HG02610 (cell line): ENCODE results near the gene MAL.

Source experiments
- ATAC-seq: cut with Tn5 transposase; IDR thresholded peaks from one replicate; pipeline ENCODE4 v1.9.1; 2021; ENCODE audit warnings: mild to moderate bottlenecking, moderate library complexity; ENCODE audit not compliant: unreplicated experiment

The MAL gene

DNA sequence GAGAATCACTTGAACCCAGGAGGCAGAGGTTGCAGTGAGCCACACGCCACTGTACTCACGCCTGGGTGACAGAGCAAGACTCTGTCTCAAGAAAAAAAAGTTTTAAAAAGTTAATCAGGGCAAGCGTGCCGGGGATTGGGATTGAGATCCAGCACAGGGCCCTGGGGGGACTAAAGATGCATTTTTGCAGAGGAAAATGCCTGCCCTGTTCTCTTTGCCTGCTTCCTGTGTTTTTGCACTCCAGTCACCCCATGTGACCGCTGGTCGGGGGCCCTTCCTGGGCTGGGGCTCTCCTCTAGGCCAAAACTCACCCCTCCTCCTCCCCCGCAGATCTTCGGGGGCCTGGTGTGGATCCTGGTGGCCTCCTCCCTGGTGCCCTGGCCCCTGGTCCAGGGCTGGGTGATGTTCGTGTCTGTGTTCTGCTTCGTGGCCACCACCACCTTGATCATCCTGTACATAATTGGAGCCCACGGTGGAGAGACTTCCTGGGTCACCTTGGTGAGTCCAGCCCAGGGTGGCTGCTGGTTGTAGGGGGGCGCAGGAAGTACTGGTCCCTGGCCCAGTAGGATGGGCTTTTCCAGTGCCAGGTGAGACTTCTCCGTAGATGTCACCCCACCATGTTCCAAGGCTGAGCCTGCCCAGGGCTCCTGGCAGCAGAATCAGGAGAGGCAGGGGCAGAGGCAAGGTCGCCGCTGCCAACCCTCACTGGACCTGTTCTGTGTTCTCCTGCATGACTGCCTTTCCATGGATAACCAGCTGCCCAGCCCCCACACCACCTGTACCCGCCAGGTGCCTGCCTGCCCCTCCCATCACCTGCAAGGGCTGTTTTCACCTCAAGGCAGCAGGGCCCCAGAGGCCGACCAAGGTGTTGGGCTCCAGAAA, 22.4 kb downstream of the MAL start:
- ATAC-seq: no peak

DNA sequence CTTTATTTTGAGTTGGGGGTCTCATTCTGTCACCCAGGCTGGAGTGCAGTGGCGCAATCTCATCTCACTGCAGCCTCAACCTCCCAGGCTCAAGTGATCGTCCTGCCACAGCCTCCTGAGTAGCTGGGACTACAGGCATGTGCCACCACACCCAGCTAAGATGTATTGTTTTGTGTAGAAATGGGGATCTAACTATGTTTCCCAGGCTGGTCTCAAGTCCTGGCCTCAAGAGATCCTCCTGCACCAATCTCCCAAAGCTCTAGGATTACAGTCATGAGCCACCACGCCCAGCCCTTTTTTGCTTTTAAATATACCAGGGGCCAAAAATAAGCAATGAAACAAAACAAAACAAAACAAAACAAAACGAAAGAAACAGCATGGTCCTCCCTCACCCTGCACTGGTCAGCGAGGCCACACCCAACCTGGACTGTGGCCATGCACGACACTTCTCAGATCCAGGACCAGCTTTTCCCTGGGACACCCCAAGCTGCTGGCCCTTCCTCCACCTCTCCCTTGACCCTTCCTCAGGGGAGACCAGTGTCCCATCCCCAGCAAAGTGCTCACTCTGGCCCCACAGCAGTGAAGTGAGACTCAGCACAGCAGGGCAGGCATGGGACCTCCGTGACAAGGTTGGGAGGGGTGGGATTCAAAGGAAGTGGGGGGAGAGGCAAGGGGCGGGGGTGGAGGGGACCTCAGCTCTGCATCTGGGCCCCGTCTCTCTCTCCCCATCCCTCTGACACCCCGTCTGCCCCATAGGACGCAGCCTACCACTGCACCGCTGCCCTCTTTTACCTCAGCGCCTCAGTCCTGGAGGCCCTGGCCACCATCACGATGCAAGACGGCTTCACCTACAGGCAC, 23.5 kb downstream of the MAL start:
- ATAC-seq: no peak

GRCh38 chr2:95049683-95049955, 24.1 kb downstream of the MAL start:
- no peak for ATAC-seq

DNA sequence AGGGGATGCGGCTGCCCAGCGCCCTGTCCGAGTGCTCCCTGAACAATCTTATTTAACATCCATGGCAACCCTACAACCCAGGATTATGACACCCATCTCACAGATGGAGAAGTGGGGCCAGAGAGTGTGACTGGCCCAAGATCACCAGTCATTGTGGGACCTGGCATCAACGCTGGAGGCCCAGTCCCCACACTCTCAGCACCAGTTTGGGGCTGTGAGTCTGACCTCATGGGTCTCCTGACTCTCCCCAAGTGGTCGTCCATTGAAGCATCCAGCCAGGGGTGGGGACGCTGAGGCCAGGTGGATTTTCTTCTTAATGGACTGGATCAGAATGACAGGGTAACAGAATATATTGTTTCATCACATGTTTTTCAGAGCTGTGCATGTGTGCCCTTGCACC, 24.5 kb downstream of the MAL start:
- ATAC-seq: no peak

- peak; percentile 44 for ATAC-seq
Measured at GRCh38 chr2:95050385-95051300, 25.1 kb downstream of the MAL start.

DNA sequence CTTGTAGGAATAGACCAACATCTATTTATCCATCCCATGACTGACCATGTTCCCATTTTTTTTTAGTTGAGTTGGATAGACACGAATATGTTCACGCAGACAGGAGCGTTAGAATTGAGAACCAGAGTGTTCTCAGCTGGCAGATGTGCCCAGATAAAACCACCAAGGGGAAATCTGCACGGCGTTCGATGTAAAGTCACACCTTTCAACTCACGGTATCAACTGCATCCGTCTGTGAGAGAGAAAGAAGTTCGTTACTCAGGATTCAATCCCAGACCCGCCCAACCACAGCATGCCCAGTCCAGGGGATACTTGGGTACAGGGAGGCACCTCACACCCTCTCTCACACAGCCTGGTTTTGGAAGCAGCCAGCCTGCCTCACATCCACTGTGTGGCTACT, 26.1 kb downstream of the MAL start:
- ATAC-seq: no peak

DNA sequence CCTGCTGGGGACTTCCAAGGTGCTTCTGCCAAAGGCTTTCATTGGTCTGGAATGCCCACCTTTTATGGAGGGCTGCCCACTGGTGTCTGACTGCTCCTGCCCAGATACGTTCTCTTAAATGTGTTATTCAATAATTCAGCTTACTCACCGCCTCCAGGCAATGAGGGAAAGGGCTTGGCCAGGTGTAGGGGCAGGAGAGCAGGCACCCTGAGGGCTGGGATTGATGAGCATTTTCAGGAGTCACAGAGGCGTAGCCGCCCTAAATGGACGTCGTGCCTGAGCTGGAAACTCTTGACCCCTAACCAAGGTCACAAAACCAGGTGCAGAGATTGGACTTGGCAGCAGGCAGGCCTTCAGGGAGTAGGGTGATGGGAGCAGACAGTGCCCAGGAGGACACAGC, 26.8 kb downstream of the MAL start:
- no peak for ATAC-seq

DNA sequence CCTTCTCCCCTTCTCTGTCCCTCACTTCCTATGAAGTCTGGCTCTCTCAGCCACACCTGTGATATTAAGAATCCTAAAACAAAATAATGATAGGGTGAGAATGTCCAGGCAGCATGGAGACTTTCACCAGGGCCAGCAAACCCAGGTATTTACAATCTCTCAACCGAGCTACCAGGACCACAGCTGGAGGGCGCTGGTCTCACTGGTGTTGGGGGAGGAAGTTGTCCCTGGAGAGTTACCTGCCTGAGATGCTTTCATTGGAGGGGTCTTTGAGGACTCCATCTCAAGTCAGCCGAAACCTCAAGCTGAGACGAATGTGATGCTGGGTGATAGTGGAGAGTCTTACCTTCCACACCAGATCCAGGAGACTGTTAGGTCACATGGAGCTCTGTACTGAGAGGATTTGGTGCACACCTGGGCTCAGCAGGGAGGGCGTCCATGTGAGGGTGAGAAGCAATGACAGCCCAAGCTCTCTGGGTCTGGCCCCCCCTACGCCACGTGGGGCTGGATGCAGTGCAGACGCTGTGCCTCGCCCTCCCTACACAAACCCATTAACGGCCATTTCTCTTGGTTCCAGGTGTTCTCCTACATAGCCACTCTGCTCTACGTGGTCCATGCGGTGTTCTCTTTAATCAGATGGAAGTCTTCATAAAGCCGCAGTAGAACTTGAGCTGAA, 27.4 kb downstream of the MAL start:
- ATAC-seq: no peak

- ATAC-seq: no peak
Measured at GRCh38 chr2:95053543-95053942, 28.0 kb downstream of the MAL start.

DNA sequence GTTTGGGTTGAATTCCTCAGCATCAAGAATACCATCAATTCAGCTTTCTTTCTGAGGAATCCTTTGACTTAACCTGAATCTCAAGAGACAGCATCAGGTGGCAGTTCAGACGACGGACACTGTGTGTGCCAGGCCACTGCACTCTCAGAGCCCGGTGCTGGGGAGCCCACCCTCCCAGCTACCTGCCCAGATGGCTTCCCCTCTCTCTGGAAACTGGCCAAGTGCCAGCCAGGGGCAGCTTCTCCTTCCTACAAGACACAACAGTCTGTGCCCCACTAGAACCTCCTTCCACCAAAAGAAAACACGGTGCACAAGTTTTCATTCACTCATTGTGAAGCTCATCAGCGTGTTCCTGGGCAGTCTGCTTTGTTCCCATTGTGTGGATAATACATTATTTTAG, 28.5 kb downstream of the MAL start:
- no peak for ATAC-seq

GRCh38 chr2:95055262-95055661, 29.8 kb downstream of the MAL start:
- no peak for ATAC-seq

GRCh38 chr2:95056044-95056443, 30.5 kb downstream of the MAL start:
- no peak for ATAC-seq

DNA sequence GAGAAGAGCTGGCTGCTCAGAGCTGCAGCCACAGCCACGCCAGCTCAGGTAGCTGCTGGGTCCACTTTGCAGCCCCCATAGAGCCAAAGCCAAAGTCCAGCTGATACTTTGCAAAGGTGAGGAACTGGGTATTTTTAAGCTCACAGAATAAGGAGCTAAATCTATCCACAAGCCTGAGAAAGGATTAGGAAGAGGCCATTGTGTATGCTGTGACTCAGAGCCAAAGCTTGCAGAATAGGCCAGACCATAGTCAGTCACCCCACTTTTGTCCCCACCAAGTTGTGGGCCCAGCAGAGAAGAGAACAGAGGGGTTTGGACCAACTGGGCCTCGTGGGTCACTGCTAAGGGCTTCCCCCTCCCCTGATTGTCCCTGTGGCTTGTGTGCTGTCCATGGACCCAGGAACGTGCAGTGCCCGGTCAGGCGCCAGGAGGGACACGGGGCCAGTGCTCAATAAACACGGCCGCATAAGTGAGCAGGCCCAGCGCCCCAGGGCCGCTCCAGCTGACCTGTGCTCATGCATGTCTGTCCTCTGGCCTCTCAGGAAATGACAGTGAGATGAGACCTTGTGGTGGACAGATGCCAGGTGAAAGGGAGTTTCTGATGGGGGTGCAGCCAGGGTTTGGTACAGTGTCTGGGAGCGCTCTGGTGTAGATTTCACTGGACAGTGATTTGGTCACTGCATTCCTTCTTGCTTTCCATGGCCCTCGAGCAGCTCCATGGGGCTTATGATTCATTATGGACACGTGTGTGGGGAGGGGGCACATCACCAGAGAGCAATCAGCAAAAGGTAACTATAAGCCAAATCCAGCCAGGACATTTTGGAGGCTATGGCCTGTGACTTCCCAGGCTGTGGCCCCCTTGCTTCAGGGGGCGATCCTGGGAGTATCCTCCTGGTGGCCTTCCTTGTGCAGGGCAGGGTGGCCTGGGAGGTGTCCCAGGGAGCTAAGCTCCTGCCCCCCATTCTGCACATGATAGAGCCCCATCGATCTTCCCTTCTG, 31.3 kb downstream of the MAL start:
- ATAC-seq: no peak

GRCh38 chr2:95057535-95058370, 32.2 kb downstream of the MAL start:
- no peak for ATAC-seq

DNA sequence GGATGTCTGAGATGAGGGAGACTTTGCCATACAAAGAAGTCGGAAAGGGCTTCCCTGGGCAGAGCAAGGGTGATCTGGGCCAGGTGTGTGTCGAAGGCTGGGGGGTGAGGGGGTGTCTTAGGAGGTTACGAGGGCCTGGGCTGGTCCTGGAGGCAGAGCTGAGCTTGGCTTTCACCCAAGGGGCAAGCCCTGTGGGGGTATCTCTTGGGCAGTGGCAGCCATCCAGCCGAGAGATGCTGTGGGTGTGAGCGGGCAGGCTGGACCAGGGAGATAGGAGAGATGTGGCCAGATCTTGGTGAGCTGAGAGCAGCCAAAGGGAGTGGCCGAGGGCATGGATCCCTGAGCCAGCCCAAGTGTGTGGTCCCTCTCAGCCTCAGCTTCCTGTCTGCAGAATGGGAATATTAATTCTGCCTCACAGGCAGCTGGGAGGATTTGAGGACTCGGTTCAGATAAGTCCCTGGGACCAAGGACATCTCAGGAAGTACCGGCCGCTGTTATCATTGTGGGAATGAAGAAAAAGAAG, 33.0 kb downstream of the MAL start:
- no peak for ATAC-seq

DNA sequence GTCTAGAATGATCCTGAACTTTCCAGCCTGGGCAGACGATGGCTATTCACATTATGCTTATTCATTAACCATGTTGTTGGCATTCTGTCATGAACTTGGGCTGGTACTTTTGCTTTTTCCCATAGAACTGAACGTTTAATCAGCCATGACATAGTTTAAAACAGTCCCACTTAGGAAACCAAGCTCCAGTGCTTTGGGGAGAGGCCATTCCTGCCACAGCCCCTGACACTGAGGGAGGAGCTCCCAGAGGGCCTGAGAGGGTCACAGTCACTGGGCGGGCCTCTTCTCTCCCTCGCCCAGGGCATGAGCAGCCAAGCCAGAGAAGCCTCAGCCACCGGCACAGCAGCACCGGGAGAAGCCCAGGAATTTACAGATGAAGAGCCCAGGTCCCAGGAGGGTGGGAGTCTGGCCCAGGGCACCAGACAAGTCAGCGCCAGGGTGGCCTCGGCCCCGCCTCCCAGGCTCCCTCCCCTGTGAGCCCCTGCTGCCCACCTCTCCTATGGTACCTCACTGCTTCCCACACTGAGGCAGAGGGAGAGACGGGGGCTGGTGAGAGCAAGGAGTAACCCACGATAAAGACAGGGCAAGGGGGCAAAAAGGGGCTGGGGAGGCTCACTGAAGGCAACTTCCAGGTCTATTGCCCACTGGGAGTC, 33.6 kb downstream of the MAL start:
- ATAC-seq: no peak

DNA sequence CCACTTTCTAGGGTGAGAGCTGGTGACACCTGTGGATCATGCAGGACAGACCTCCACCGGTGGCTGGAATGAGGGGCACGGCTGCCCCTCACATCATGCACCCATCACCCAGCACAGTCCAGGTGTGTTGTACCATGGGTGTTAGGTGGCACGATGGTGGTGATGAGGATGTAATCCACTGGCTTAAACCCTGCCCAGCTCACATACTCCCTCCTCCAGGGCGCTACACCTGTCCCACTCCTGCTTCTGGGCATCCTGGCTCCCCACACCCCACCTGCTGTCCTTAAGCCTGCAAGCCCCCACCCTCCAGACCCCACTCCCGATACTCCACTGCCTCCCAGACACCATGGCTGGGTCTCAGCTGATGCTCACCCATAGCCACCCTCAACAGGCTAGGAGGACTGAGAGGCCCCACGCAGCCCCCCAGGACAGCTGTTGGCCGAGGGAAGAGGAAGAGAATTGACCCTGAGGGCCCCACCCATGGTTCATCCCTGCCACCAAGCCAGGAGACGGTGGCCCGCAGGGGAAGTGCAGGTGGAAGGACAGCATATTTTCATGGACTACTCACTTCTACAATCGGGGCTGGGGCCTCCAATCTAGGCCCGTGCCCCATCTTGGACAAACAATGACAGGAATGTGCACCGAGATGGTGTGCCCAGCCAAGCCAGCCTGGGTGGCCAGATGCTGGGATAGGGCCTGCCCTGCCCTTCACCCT, 34.3 kb downstream of the MAL start:
- no peak for ATAC-seq
